SK-N-MC (cell line): ENCODE measurements around the gene SERPINH1.

Experiments
- DNase-seq: peaks from one replicate; pipeline ENCODE4 v3.0.0-alpha.2; 2011; ENCODE audit warnings: low read depth, low spot score
- H3K27ac ChIP-seq: fragments of 200-600 bp; sonication (generic); 2 replicates; pipeline ENCODE4 v1.5.1; 2016; ENCODE audit warnings: mixed run types
- H3K36me3 ChIP-seq: fragments of 200-600 bp; sonication (generic); 2 replicates; pipeline ENCODE4 v1.6.1; 2017; ENCODE audit warnings: antibody characterized with exemption, low read length, mixed read lengths; ENCODE audit not compliant: insufficient read depth
- H3K4me3 ChIP-seq: fragments of 200-600 bp; sonication (generic); 2 replicates; pipeline ENCODE4 v1.5.1; 2016
- H3K9ac ChIP-seq: fragments of 200-600 bp; sonication (generic); 2 replicates; pipeline ENCODE4 v1.8.0; 2017; ENCODE audit warnings: mixed run types, mixed read lengths; ENCODE audit not compliant: insufficient read length
- H3K9me3 ChIP-seq: fragments of 200-600 bp; sonication (generic); 2 replicates; pipeline ENCODE4 v1.6.1; 2017; ENCODE audit warnings: low read depth, mild to moderate bottlenecking, antibody characterized with exemption, low read length, moderate library complexity, mixed read lengths
- EZH2 ChIP-seq: fragments of 200-600 bp; sonication (generic); IDR thresholded peaks from one replicate; pipeline ENCODE4 v1.6.1; 2017; ENCODE audit warnings: antibody characterized with exemption
- FOXP2 ChIP-seq: optimal IDR thresholded peaks from 2 replicates; pipeline ENCODE3; 2011; ENCODE audit warnings: mild to moderate bottlenecking, moderate library complexity; ENCODE audit not compliant: insufficient read depth; ENCODE audit errors: extremely low read length, control extremely low read depth
- POLR2AphosphoS5 ChIP-seq: IDR thresholded peaks from 2 replicates; pipeline ENCODE4 v1.6.1; 2012; ENCODE audit warnings: mild to moderate bottlenecking, low read depth, low read length, borderline replicate concordance

Gene SERPINH1

DNA sequence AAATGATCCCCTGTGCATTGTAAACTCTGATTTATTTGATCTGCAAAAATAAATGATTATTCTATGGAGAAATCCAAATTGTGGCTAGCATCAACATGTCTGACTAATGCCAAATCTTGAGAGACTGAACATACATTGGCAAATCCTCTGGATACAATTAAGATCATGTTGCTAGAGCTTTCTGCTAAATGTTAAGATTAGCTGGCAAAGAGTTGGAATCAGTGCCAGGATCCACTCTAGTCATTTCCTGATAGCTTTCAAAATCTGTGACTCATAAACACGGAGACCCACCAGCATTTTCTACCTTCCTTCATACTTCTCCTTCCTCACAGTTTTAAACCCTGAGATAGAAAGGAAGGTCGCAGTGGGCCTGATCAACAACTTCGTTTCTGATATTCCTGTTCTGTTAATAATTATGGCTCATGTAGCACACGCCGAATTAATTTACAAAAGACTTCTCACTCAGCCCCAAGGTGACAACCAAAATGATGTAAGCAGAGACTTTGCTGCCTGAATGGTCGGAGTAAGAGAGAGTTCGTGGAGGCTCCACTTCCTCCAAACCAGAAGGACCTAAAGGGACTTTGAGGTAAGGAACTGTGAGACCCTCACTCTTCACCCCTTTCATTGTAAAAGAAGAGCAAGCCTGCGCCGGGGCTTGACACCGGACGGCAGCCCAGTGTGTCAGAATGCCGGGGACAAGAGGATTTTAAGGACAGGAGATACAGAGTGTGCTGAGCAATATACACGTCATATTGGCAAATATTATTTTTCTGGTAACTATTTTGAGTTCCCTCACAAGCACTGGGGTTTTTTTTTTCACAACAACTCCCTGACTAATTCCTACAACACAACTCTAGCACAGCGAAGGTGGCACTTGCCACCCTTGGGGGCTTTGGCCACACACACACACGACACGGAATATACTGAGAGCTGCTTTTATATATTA, 42.0 kb downstream of the SERPINH1 start:
- H3K9me3 ChIP-seq: no peaks in the 10 kb centered on the region
- no peak overlapping the region for H3K4me3 ChIP-seq
- peak overlapping the region; percentile 64; the same call in 1 of the 2 replicates for H3K27ac ChIP-seq
- TF ChIP-seq POLR2AphosphoS5 (no peak), EZH2 (no peak), FOXP2 (no peak)
- H3K36me3 ChIP-seq: no peaks in the 10 kb centered on the region
- no peak overlapping the region for H3K9ac ChIP-seq
- peak; percentile 22 for DNase-seq

GRCh38 chr11:75606099-75606498, 44.0 kb downstream of the SERPINH1 start:
- TF ChIP-seq EZH2 (no peak), FOXP2 (no peak), POLR2AphosphoS5 (no peak)
- Histone ChIP-seq H3K9ac (no peak overlapping the region), H3K27ac (no peak overlapping the region), H3K4me3 (no peak overlapping the region), H3K36me3 (no peaks in the 10 kb centered on the region), H3K9me3 (no peaks in the 10 kb centered on the region)
- no peak for DNase-seq

GRCh38 chr11:75611823-75612222, 49.8 kb downstream of the SERPINH1 start:
- TF ChIP-seq FOXP2: no peak
- no peak for TF ChIP-seq POLR2AphosphoS5
- TF ChIP-seq EZH2: no peak
- H3K36me3 ChIP-seq: no peaks in the 10 kb centered on the region
- H3K4me3 ChIP-seq: no peak overlapping the region
- no peak for DNase-seq
- no peaks in the 10 kb centered on the region for H3K9me3 ChIP-seq
- no peak overlapping the region for H3K27ac ChIP-seq
- H3K9ac ChIP-seq: no peak overlapping the region

DNA sequence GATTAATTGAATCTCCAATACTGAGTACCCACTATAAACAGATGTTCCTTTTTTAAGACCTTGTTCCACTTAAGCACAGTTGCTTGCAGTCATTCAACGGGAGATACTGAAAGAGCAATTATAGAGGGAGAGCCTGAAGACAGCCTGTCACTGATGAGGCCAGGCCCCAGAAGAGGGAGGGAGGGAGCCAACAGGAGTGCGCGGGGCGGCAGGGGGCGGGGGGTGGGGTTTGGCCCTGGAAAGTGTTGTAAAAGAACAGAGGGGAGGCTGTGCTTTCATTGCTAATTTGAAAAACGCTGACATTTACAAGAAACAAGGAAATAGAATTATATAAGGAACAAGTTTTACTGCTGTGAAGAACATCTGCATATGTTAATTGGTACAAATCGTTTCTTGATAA, 53.7 kb downstream of the SERPINH1 start:
- H3K27ac ChIP-seq: peak overlapping the region; percentile 70; the same call in 1 of the 2 replicates
- H3K9me3 ChIP-seq: no peaks in the 10 kb centered on the region
- no peak overlapping the region for H3K9ac ChIP-seq
- peak; percentile 70 for DNase-seq
- no peaks in the 10 kb centered on the region for H3K36me3 ChIP-seq
- TF ChIP-seq EZH2 (no peak), POLR2AphosphoS5 (peak; percentile 52; the same call in 1 of the 2 replicates), FOXP2 (no peak)
- H3K4me3 ChIP-seq: peak overlapping the region; percentile 58

DNA sequence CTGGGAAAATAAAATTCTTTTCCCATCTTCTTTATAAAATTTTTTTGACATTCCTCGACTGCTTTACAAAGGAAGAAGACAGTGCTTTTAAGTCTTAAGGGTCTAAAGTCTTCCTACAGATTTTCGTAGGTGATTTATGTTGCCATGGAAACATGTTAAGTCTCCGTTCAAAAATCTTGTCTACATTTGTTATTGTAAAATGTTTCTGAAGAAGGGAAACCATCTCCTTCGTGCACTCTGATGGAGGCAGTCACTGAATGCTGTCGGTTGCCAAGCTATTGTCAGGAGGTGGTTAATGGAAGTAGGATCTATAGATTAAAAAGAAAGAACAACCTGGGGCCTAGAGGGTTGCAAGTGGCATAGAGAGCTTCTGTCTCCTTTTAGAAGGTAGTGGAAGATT, 54.2 kb downstream of the SERPINH1 start:
- Histone ChIP-seq H3K9ac (no peak overlapping the region), H3K9me3 (no peaks in the 10 kb centered on the region), H3K36me3 (no peaks in the 10 kb centered on the region), H3K27ac (peak overlapping the region; percentile 70; the same call in 1 of the 2 replicates), H3K4me3 (peak overlapping the region; percentile 54)
- TF ChIP-seq POLR2AphosphoS5 (no peak), FOXP2 (no peak), EZH2 (no peak)
- peak; percentile 32 for DNase-seq
